ENCODE data around the gene SPATA13.

DNA sequence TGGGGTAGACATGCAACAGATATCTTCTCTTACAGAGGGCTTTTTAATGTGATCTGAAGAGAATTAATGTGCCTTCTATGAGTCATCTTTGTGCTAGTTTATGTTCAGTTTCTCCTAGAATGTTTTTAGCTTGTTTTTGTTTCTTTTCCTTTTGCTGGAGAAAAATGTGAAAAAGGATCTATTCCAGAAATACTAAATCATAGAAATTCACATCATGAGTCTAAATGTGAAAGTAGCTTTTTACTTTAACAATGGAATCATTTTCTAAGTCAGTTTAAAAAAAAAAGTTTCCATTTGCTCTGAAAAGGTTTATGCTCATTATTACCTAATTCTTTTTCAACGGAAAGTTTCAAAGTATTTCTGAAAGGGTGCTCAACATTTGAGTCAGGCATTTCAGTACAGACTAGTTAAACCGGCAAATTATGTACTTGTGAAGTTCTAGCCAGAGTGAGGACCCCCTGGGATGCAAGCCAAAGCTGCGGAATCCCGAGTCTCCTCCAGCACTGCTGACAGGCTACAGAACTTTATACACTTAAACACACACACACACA is 72.9 kb downstream of the SPATA13 start:
- no peak for TF ChIP-seq EZH2phosphoT487 (IDR thresholded peaks at IDR 0.05; ENCODE audit: insufficient read depth, low read depth)
- no peak for TF ChIP-seq EZH2 (IDR thresholded peaks at IDR 0.05; ENCODE audit: insufficient read depth, poor library complexity, severe bottlenecking)

Data from GM23248 (cell line).